CD14-positive monocyte (primary cell): ENCODE results near the gene NCL. TPM values are rescaled to one million over a fixed set of nuclear protein-coding genes. Genes with fewer than 3 reads are reported as not detected.

Experiments used
- DNase-seq, 3 donors: peaks; one replicate each; pipeline ENCODE4 v3.0.0-alpha.2; 2011 to 2022
- H2AFZ ChIP-seq: 2 replicates; pipeline ENCODE4 v1.6.0; 2012; ENCODE audit warnings: mild to moderate bottlenecking, low read depth, low read length, inconsistent platforms; ENCODE audit not compliant: insufficient read depth, poor library complexity, severe bottlenecking
- H3K27ac ChIP-seq, 2 donors: 1 replicate in 1 of 2; 2 replicates in 1 of 2; pipeline ENCODE4 v1.5.1; 2012 to 2013; ENCODE audit warnings: low read length in 2 of 2, control low read depth in 1 of 2, inconsistent platforms in 1 of 2, low read depth in 1 of 2, mild to moderate bottlenecking in 1 of 2
- H3K27me3 ChIP-seq, 2 donors: one replicate each; pipeline versions ENCODE4 v1.6.0 to v1.6.1; 2011 to 2013; ENCODE audit warnings: low read length in 2 of 2; ENCODE audit not compliant: control insufficient read depth in 2 of 2, insufficient read depth in 2 of 2
- H3K36me3 ChIP-seq, 2 donors: replicated peaks in 1 of 2; 1 replicate in 1 of 2; 2 replicates in 1 of 2; pipeline versions ENCODE4 v1.5.1 to v1.6.1; 2012 to 2013; ENCODE audit warnings: low read length in 2 of 2, control low read depth in 1 of 2, inconsistent platforms in 1 of 2, mild to moderate bottlenecking in 1 of 2; ENCODE audit not compliant: insufficient read depth in 2 of 2, control insufficient read depth in 1 of 2
- H3K4me1 ChIP-seq, 2 donors: 1 replicate in 1 of 2; 2 replicates in 1 of 2; pipeline versions ENCODE4 v1.5.1 to v1.6.1; 2012 to 2013; ENCODE audit warnings: low read length in 2 of 2, control low read depth in 1 of 2, inconsistent platforms in 1 of 2, mild to moderate bottlenecking in 1 of 2, moderate library complexity in 1 of 2; ENCODE audit not compliant: insufficient read depth in 2 of 2, control insufficient read depth in 1 of 2
- H3K4me2 ChIP-seq: replicated peaks from 2 replicates; pipeline ENCODE3; 2012; ENCODE audit warnings: low read length, moderate library complexity, mild to moderate bottlenecking; ENCODE audit not compliant: poor library complexity, severe bottlenecking; ENCODE audit errors: extremely low read depth
- H3K4me3 ChIP-seq, 3 experiments: fragments of 200-600 bp in 1 of 3; sonication (generic) in 1 of 3; replicated peaks in 1 of 3; 1 replicate in 2 of 3; 2 replicates in 1 of 3; pipeline ENCODE4 v1.5.1; 2011 to 2013; ENCODE audit warnings: low read length in 3 of 3, mild to moderate bottlenecking in 3 of 3, control low read depth in 2 of 3, low read depth in 2 of 3, inconsistent platforms in 1 of 3, moderate library complexity in 1 of 3
- H3K79me2 ChIP-seq: 2 replicates; pipeline ENCODE4 v1.6.0; 2012; ENCODE audit warnings: mild to moderate bottlenecking, control low read depth, inconsistent platforms, low read length, moderate library complexity; ENCODE audit not compliant: insufficient read depth
- H3K9ac ChIP-seq: 2 replicates; pipeline ENCODE4 v1.6.0; 2017; ENCODE audit warnings: low read length, mild to moderate bottlenecking; ENCODE audit not compliant: insufficient read depth, poor library complexity, severe bottlenecking
- H3K9me3 ChIP-seq, 2 donors: replicated peaks in 1 of 2; 1 replicate in 1 of 2; 2 replicates in 1 of 2; pipeline versions ENCODE4 v1.5.1 to v1.6.1; 2012 to 2013; ENCODE audit warnings: low read length in 2 of 2, control low read depth in 1 of 2; ENCODE audit not compliant: control insufficient read depth in 1 of 2, insufficient read depth in 1 of 2
- H4K20me1 ChIP-seq: 2 replicates; pipeline ENCODE4 v1.6.0; 2012; ENCODE audit warnings: mild to moderate bottlenecking, low read length, control low read depth, moderate library complexity; ENCODE audit not compliant: insufficient read depth
- H3K27ac Mint-ChIP-seq, 7 donors: one replicate each; pipeline ENCODE4 v1.8.0; 2020; ENCODE audit warnings: mild to moderate bottlenecking in 7 of 7, mixed read lengths in 7 of 7, moderate library complexity in 6 of 7, inconsistent platforms in 2 of 7
- H3K27me3 Mint-ChIP-seq, 3 donors: one replicate each; pipeline ENCODE4 v1.8.0; 2021 to 2022; ENCODE audit warnings: low read depth in 3 of 3, mild to moderate bottlenecking in 3 of 3, mixed read lengths in 3 of 3, moderate library complexity in 3 of 3, inconsistent platforms in 1 of 3
- H3K36me3 Mint-ChIP-seq, 2 donors: one replicate each; pipeline ENCODE4 v1.8.0; 2020; ENCODE audit warnings: mixed read lengths in 2 of 2, inconsistent platforms in 1 of 2, mild to moderate bottlenecking in 1 of 2
- H3K4me1 Mint-ChIP-seq: one replicate; pipeline ENCODE4 v1.8.0; 2020; ENCODE audit warnings: mild to moderate bottlenecking, mixed read lengths
- H3K4me3 Mint-ChIP-seq, 2 donors: one replicate each; pipeline ENCODE4 v1.8.0; 2020; ENCODE audit warnings: mild to moderate bottlenecking in 2 of 2, mixed read lengths in 2 of 2, moderate library complexity in 1 of 2
- H3K9me3 Mint-ChIP-seq, 7 donors: one replicate each; pipeline ENCODE4 v1.8.0; 2020 to 2022; ENCODE audit warnings: mixed read lengths in 7 of 7, mild to moderate bottlenecking in 6 of 7, moderate library complexity in 6 of 7, inconsistent platforms in 2 of 7
- WGBS: methylation state at CpG from one replicate; pipeline ENCODE4 v1.1.5; 2013; ENCODE audit warnings: missing lambda C conversion rate; ENCODE audit not compliant: insufficient coverage; 5-methylcytosine and 5-hydroxymethylcytosine counted together
- intact Hi-C, 2 donors: fragments of 100-400 bp; cut with micrococcal nuclease; formaldehyde crosslinking; loops; one replicate each; pipeline versions ENCODE4 v1.15.0 to v1.15.1; 2023
- polyA minus RNA-seq: library from RNA; depleted of rRNA, polyadenylated mRNA; stranded (reverse); fragments of >200 nt; gene quantifications from 2 replicates; pipeline ENCODE4 v1.2.3, GENCODE V29; 2012
- polyA plus RNA-seq, 3 donors: library from polyadenylated mRNA; depleted of rRNA in 1 of 3; unstranded in 2 of 3; stranded (reverse) in 1 of 3; fragments of 300-500 nt in 2 of 3; fragments of >200 nt in 1 of 3; fragmentation: Illumina TruSeq in 2 of 3; gene quantifications; 1 replicate in 2 of 3; 2 replicates in 1 of 3; pipeline ENCODE4 v1.2.3, GENCODE V29; 2012 to 2021
- total RNA-seq, 12 experiments: library from RNA in 1 of 12; stranded (reverse) in 1 of 12; fragments of 120-200 nt in 1 of 12; gene quantifications; one replicate each; pipeline ENCODE4 v1.2.4 and lab custom pipeline; 2013 to 2026; ENCODE audit warnings: mixed read lengths in 6 of 12, inconsistent platforms in 1 of 12
- TF ChIP-seq, protein P1 (sequence below): fragments of 200-600 bp; IDR thresholded peaks from one replicate; pipeline ENCODE4 v1.8.0; 2022; ENCODE audit warnings: antibody characterized with exemption, mild to moderate bottlenecking

The NCL gene, protein sequence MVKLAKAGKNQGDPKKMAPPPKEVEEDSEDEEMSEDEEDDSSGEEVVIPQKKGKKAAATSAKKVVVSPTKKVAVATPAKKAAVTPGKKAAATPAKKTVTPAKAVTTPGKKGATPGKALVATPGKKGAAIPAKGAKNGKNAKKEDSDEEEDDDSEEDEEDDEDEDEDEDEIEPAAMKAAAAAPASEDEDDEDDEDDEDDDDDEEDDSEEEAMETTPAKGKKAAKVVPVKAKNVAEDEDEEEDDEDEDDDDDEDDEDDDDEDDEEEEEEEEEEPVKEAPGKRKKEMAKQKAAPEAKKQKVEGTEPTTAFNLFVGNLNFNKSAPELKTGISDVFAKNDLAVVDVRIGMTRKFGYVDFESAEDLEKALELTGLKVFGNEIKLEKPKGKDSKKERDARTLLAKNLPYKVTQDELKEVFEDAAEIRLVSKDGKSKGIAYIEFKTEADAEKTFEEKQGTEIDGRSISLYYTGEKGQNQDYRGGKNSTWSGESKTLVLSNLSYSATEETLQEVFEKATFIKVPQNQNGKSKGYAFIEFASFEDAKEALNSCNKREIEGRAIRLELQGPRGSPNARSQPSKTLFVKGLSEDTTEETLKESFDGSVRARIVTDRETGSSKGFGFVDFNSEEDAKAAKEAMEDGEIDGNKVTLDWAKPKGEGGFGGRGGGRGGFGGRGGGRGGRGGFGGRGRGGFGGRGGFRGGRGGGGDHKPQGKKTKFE
- total RNA-seq (2013) = 66.0 TPM
- 100 to 1,000 TPM in 2 of 3 donors, 10 to 100 TPM in 1; 26.2 to 143 (median 106) TPM for polyA plus RNA-seq
- polyA minus RNA-seq = 39.8 and 106 TPM in 2 replicates
- total RNA-seq (lab: John Stamatoyannopoulos, UW) = 64.1 to 271 (median 206) reads per million in 11 experiments

DNA sequence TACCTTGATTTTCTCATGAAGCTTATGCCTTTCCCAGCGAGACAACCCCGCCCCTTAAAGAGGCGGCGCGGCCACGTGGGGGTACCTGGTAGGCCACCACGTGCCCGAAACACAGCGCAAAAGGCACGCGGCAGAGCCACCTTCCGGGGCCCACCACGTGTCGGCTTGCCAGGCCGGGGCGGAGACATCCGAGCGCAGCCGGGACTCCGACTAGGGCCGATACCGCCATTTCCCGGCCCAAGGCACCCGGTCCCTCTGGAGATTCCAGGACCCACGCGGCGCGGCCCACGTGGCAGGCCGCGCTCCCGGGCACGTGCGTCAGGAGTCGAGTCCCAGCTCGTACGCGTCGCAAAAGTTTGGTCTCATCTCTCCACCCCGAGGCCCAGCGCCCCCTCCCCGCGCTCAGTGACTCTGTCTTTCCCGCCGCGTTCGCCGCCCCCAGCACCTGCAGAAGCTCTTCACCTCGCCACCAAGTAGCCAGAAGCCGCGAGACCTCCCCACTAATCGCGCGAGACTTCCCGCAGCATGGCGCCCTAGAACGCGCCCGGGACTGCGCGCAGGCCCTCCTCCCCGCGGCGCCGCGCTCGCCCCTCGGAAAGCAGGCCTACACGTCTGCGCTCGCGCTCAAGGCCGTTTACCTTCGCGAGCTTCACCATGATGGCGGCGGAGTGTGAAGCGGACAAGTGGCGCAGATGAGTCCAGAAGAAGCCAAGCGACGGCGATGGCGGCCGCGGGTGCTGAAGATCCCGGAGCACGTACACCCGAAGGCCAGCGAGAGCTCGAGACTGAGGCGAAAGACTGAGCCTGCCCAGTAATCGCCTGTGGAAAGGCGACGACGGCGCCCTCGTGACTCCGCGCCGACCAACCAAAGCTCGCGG, at the start of gene NCL:
Gene NCL, minus strand, starts transcription at position 787 of the 878 bp plus-strand sequence. Its CDS starts 131 bp downstream, at position 656.
- H3K9ac ChIP-seq = peak within 1 kb of the TSS; percentile 97

More for the DNA sequence above, at the start of gene NCL:
- H3K79me2 ChIP-seq = peaks cover 44% of the 10 kb centered on the region
- TF ChIP-seq, protein P1, sequence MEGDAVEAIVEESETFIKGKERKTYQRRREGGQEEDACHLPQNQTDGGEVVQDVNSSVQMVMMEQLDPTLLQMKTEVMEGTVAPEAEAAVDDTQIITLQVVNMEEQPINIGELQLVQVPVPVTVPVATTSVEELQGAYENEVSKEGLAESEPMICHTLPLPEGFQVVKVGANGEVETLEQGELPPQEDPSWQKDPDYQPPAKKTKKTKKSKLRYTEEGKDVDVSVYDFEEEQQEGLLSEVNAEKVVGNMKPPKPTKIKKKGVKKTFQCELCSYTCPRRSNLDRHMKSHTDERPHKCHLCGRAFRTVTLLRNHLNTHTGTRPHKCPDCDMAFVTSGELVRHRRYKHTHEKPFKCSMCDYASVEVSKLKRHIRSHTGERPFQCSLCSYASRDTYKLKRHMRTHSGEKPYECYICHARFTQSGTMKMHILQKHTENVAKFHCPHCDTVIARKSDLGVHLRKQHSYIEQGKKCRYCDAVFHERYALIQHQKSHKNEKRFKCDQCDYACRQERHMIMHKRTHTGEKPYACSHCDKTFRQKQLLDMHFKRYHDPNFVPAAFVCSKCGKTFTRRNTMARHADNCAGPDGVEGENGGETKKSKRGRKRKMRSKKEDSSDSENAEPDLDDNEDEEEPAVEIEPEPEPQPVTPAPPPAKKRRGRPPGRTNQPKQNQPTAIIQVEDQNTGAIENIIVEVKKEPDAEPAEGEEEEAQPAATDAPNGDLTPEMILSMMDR = no peak
- peak within 1 kb of the TSS; percentile 95 for H3K4me2 ChIP-seq
- peak within 1 kb of the TSS; percentile 90 for H2AFZ ChIP-seq
- intact Hi-C loops = loop anchor here in 1 of 2 donors (5.0 to 10.0 kb wide), 2 partner anchors 318 to 1091 kb away; partner anchors contain the start of genes EIF4E2, PDE6D and TIGD1
- H3K4me1 ChIP-seq = peaks cover 30 to 38% of the 10 kb centered on the region in 2 donors
- Mint-ChIP-seq H3K4me3 (peak within 1 kb of the TSS; percentile 94 to 96), H3K27ac (peak within 1 kb of the TSS; percentile 97 to 99 (median 99)), H3K27me3 (peaks cover 0 to 2% (median 0%) of the 10 kb centered on the region in 3 donors), H3K36me3 (peaks cover 34 to 36% of the 10 kb centered on the region in 2 donors), H3K4me1 (peaks cover 32% of the 10 kb centered on the region), H3K9me3 (peaks cover 0 to 4% (median 0%) of the 10 kb centered on the region in 7 donors)
- peaks cover 36 to 41% of the 10 kb centered on the region in 2 donors for H3K36me3 ChIP-seq
- peaks cover 52% of the 10 kb centered on the region for H4K20me1 ChIP-seq
- WGBS = under 1% methylated on average over 102 of the region's 102 CpGs
- peak within 1 kb of the TSS; percentile 75 to 93 (median 85) for H3K4me3 ChIP-seq
- DNase-seq = peak; percentile 96 to 97 (median 97)
- no peaks in the 10 kb centered on the region for H3K9me3 ChIP-seq
- peak within 1 kb of the TSS; percentile 91 to 98 for H3K27ac ChIP-seq
- no peaks in the 10 kb centered on the region for H3K27me3 ChIP-seq
